SK-N-SH (cell line): ENCODE data around the gene TSHR.

Experiments
- EP300 ChIP-seq, 2 experiments: IDR thresholded peaks; 2 replicates each; pipeline versions ENCODE4 v1.4.0 to v1.6.1; 2012; ENCODE audit warnings: borderline replicate concordance in 1 of 2, low read depth in 1 of 2, low read length in 1 of 2
- FOXM1 ChIP-seq: IDR thresholded peaks from 2 replicates; pipeline ENCODE4 v1.4.0; 2012; ENCODE audit warnings: low read depth, mild to moderate bottlenecking
- JUND ChIP-seq: IDR thresholded peaks from 2 replicates; pipeline ENCODE4 v1.4.0; 2012
- POLR2AphosphoS5 ChIP-seq: IDR thresholded peaks from 2 replicates; pipeline ENCODE4 v1.6.1; 2012; ENCODE audit warnings: low read depth, low read length
- RFX5 ChIP-seq: IDR thresholded peaks from 2 replicates; pipeline ENCODE4 v1.6.1; 2012; ENCODE audit warnings: mild to moderate bottlenecking, improper control_type of control experiment, low read length
- SMC3 ChIP-seq: IDR thresholded peaks from 2 replicates; pipeline ENCODE4 v1.6.1; 2012; ENCODE audit warnings: low read depth, low read length, improper control_type of control experiment
- YY1 ChIP-seq: IDR thresholded peaks from 2 replicates; pipeline ENCODE4 v1.4.0; 2012; ENCODE audit warnings: low read depth, mild to moderate bottlenecking
- TF ChIP-seq, protein P1 (sequence below): IDR thresholded peaks from 2 replicates; pipeline ENCODE4 v1.6.1; 2012; ENCODE audit warnings: mild to moderate bottlenecking, low read depth, low read length, moderate library complexity
- TF ChIP-seq, protein P2 (sequence below): IDR thresholded peaks from 2 replicates; pipeline ENCODE4 v1.4.0; 2012; ENCODE audit warnings: low read depth, borderline replicate concordance
- TF ChIP-seq, protein P3 (sequence below): fragments of 200-600 bp; sonication (generic); IDR thresholded peaks from 2 replicates; pipeline ENCODE4 v1.6.1; 2017; ENCODE audit warnings: antibody characterized with exemption, mild to moderate bottlenecking, moderate library complexity

DNA sequence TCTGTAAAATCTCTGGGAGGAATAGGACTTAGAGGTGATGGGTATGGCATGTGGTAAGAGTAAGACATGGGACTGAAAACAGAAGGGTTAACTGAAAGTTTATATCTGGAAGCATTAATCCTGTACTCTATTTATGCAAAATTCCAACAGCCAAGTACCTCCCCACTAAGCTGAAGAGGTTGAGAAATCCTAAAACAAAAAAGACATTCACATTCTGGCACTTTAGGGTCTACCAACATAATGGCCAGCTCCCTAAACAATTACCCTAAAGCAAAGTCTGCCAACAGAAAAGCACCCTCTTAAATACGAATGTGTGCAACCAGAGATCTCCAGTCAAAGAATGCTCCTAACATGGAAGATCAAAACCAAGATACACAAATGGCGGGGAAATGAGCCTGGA lies 178.0 kb downstream of the TSHR start:
- TF ChIP-seq, protein P1, sequence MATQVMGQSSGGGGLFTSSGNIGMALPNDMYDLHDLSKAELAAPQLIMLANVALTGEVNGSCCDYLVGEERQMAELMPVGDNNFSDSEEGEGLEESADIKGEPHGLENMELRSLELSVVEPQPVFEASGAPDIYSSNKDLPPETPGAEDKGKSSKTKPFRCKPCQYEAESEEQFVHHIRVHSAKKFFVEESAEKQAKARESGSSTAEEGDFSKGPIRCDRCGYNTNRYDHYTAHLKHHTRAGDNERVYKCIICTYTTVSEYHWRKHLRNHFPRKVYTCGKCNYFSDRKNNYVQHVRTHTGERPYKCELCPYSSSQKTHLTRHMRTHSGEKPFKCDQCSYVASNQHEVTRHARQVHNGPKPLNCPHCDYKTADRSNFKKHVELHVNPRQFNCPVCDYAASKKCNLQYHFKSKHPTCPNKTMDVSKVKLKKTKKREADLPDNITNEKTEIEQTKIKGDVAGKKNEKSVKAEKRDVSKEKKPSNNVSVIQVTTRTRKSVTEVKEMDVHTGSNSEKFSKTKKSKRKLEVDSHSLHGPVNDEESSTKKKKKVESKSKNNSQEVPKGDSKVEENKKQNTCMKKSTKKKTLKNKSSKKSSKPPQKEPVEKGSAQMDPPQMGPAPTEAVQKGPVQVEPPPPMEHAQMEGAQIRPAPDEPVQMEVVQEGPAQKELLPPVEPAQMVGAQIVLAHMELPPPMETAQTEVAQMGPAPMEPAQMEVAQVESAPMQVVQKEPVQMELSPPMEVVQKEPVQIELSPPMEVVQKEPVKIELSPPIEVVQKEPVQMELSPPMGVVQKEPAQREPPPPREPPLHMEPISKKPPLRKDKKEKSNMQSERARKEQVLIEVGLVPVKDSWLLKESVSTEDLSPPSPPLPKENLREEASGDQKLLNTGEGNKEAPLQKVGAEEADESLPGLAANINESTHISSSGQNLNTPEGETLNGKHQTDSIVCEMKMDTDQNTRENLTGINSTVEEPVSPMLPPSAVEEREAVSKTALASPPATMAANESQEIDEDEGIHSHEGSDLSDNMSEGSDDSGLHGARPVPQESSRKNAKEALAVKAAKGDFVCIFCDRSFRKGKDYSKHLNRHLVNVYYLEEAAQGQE: no peak
- no peak for TF ChIP-seq EP300 (IDR thresholded peaks at IDR 0.05; ENCODE audit: borderline replicate concordance in 1 of 2, low read depth in 1 of 2, low read length in 1 of 2)
- TF ChIP-seq POLR2AphosphoS5: no peak
- TF ChIP-seq JUND: no peak
- TF ChIP-seq, protein P2, sequence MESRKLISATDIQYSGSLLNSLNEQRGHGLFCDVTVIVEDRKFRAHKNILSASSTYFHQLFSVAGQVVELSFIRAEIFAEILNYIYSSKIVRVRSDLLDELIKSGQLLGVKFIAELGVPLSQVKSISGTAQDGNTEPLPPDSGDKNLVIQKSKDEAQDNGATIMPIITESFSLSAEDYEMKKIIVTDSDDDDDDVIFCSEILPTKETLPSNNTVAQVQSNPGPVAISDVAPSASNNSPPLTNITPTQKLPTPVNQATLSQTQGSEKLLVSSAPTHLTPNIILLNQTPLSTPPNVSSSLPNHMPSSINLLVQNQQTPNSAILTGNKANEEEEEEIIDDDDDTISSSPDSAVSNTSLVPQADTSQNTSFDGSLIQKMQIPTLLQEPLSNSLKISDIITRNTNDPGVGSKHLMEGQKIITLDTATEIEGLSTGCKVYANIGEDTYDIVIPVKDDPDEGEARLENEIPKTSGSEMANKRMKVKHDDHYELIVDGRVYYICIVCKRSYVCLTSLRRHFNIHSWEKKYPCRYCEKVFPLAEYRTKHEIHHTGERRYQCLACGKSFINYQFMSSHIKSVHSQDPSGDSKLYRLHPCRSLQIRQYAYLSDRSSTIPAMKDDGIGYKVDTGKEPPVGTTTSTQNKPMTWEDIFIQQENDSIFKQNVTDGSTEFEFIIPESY: no peak
- TF ChIP-seq SMC3: no peak
- TF ChIP-seq, protein P3, sequence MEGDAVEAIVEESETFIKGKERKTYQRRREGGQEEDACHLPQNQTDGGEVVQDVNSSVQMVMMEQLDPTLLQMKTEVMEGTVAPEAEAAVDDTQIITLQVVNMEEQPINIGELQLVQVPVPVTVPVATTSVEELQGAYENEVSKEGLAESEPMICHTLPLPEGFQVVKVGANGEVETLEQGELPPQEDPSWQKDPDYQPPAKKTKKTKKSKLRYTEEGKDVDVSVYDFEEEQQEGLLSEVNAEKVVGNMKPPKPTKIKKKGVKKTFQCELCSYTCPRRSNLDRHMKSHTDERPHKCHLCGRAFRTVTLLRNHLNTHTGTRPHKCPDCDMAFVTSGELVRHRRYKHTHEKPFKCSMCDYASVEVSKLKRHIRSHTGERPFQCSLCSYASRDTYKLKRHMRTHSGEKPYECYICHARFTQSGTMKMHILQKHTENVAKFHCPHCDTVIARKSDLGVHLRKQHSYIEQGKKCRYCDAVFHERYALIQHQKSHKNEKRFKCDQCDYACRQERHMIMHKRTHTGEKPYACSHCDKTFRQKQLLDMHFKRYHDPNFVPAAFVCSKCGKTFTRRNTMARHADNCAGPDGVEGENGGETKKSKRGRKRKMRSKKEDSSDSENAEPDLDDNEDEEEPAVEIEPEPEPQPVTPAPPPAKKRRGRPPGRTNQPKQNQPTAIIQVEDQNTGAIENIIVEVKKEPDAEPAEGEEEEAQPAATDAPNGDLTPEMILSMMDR: no peak
- no peak for TF ChIP-seq RFX5
- no peak for TF ChIP-seq YY1
- TF ChIP-seq FOXM1: no peak
